Measurements from ENCODE around the gene MEIOB. TPM values are rescaled to one million over a fixed set of nuclear protein-coding genes. Genes with fewer than 3 reads are reported as not detected.

MEIOB gene
- total RNA-seq, 1 experiment from 2014 or later = 1.4 TPM

GRCh38 chr16:1819611-1820010 lies 52.4 kb downstream of the MEIOB start:
- no peak for DNase-seq (ENCODE audit: low spot score)
- Mint-ChIP-seq H3K27ac (peak overlapping the region; percentile 65; the same call in 1 of the 2 replicates), H3K36me3 (peaks cover 6% of the 10 kb centered on the region), H3K4me3 (no peak overlapping the region), H3K9me3 (no peaks in the 10 kb centered on the region), H3K4me1 (0 out of 2 replicates have a peak, but pooled peaks cover 4% of the 10 kb centered on the region), H3K27me3 (ENCODE audit: low read depth) (no peaks in the 10 kb centered on the region)
- no peak for ATAC-seq
- CTCF ChIA-PET = no interaction called here
- POLR2A ChIA-PET = no interaction called here
- no peak for TF ChIP-seq SOX15 (CRISPR knock-in tag; IDR thresholded peaks at IDR 0.05)
- TF ChIP-seq ZNF232 (CRISPR knock-in tag; IDR thresholded peaks at IDR 0.05) = no peak
- TF ChIP-seq JAZF1 (CRISPR knock-in tag; IDR thresholded peaks at IDR 0.05) = no peak
- no peak for TF ChIP-seq PREB (CRISPR knock-in tag; IDR thresholded peaks at IDR 0.05; ENCODE audit: borderline replicate concordance)
- TF ChIP-seq GABPB1 (CRISPR knock-in tag; IDR thresholded peaks at IDR 0.05) = no peak
- TF ChIP-seq FOXP4 (CRISPR knock-in tag; IDR thresholded peaks at IDR 0.05) = no peak

- H3K36me3 Mint-ChIP-seq = peaks cover 6% of the 10 kb centered on the region
- ChIA-PET CTCF (no interaction called here), POLR2A (no interaction called here)
- 0 out of 2 replicates have a peak, but pooled peaks cover 4% of the 10 kb centered on the region for H3K4me1 Mint-ChIP-seq
- H3K27me3 Mint-ChIP-seq (ENCODE audit: low read depth) = no peaks in the 10 kb centered on the region
- H3K4me3 Mint-ChIP-seq = no peak overlapping the region
- H3K27ac Mint-ChIP-seq = peak overlapping the region; percentile 65; the same call in 1 of the 2 replicates
- no peak for TF ChIP-seq MXD4 (CRISPR knock-in tag; IDR thresholded peaks at IDR 0.05; ENCODE audit: borderline replicate concordance)
- no peak for TF ChIP-seq SOX15 (CRISPR knock-in tag; IDR thresholded peaks at IDR 0.05)
- TF ChIP-seq RORB (CRISPR knock-in tag; IDR thresholded peaks at IDR 0.05) = no peak
- no peak for TF ChIP-seq ARID4B (CRISPR knock-in tag; IDR thresholded peaks at IDR 0.05; ENCODE audit: borderline replicate concordance)
- no peak for TF ChIP-seq GABPB1 (CRISPR knock-in tag; IDR thresholded peaks at IDR 0.05)
- TF ChIP-seq ZNF281 (CRISPR knock-in tag; IDR thresholded peaks at IDR 0.05) = no peak
- no peak for TF ChIP-seq SMAD3 (CRISPR knock-in tag; IDR thresholded peaks at IDR 0.05; ENCODE audit: borderline replicate concordance)
- no peak for TF ChIP-seq ETV6 (CRISPR knock-in tag; IDR thresholded peaks at IDR 0.05)
- TF ChIP-seq ZNF232 (CRISPR knock-in tag; IDR thresholded peaks at IDR 0.05) = no peak
- ATAC-seq (no peak), DNase-seq (ENCODE audit: low spot score) (no peak)
- no peaks in the 10 kb centered on the region for H3K9me3 Mint-ChIP-seq
Measured at GRCh38 chr16:1818873-1819525, 53.0 kb downstream of the MEIOB start.
